Sigmoid colon (tissue), 4 donors: ENCODE results near the gene PRKCQ.

Source experiments
- CTCF ChIP-seq, 4 experiments: fragments of 450-650 bp in 3 of 4; fragments of 200-600 bp in 1 of 4; IDR thresholded peaks; one replicate each; pipeline ENCODE4 v1.5.1; 2016 to 2019; ENCODE audit warnings: antibody characterized with exemption in 4 of 4, mild to moderate bottlenecking in 3 of 4, moderate library complexity in 2 of 4
- EP300 ChIP-seq, 4 donors: sonication (generic); formaldehyde crosslinking; IDR thresholded peaks; one replicate each; pipeline ENCODE4 v1.6.1; 2017; ENCODE audit warnings: antibody characterized with exemption in 4 of 4
- POLR2A ChIP-seq, 2 donors: fragments of 450-650 bp; IDR thresholded peaks; one replicate each; pipeline ENCODE4 v1.6.1; 2016; ENCODE audit warnings: antibody characterized with exemption in 2 of 2, mild to moderate bottlenecking in 2 of 2, moderate library complexity in 2 of 2
- POLR2AphosphoS5 ChIP-seq, 4 donors: sonication (generic); formaldehyde crosslinking; IDR thresholded peaks; one replicate each; pipeline ENCODE4 v1.6.1; 2017; ENCODE audit warnings: antibody characterized with exemption in 4 of 4

GRCh38 chr10:6396226-6396625 lies 183.8 kb downstream of the PRKCQ start:
- TF ChIP-seq CTCF (IDR thresholded peaks at IDR 0.05) (no peak), POLR2A (IDR thresholded peaks at IDR 0.05) (no peak), POLR2AphosphoS5 (IDR thresholded peaks at IDR 0.05) (no peak), EP300 (IDR thresholded peaks at IDR 0.05) (no peak)
